Measurements from ENCODE around the gene TYSND1.

The TYSND1 gene, protein sequence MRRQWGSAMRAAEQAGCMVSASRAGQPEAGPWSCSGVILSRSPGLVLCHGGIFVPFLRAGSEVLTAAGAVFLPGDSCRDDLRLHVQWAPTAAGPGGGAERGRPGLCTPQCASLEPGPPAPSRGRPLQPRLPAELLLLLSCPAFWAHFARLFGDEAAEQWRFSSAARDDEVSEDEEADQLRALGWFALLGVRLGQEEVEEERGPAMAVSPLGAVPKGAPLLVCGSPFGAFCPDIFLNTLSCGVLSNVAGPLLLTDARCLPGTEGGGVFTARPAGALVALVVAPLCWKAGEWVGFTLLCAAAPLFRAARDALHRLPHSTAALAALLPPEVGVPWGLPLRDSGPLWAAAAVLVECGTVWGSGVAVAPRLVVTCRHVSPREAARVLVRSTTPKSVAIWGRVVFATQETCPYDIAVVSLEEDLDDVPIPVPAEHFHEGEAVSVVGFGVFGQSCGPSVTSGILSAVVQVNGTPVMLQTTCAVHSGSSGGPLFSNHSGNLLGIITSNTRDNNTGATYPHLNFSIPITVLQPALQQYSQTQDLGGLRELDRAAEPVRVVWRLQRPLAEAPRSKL

DNA sequence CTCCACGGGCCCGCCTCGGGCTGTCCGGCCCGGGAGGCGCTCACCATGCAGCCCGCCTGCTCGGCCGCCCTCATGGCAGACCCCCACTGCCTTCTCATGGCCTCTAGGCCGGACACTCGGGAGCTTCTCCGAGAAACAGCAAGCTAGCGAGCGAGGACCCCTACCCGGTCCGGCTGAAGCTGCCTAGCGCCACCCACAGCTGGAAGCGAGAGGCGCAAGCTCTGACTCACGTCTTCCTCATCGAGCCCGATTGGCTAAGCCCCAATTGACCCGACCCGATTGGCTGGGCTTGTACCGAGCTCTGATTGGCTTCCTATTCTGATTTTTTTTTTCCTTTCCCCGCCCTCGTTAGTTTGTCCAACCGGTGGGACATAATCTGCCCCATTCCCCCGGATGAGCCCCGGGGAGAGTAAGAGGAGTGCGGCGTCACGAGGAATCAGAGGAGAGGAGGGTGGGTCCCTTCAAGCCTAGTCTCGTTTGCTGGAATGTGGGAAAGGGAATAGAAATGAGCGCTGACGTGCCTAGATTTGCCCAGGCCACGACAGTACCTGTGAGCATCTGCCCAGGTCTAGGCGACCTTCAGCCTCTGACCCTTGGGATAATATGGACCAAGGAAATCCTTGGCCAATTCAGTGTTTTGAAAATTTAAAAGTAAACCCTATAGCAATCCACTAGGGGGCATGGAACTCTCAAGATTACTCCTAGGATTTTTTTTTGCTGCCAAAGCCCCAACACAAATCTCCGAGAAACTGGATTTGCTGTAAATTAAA, at the start of gene TYSND1:
Gene TYSND1 (minus strand): TSS at position 212 of the 770 bp plus-strand sequence. CDS start 114 bp downstream, at position 98.
- Histone ChIP-seq H3K36me3 (ENCODE audit: control insufficient read depth, low read depth, low read length) (peaks cover 19% of the 10 kb centered on the region), H3K4me3 (ENCODE audit: low read length) (peak within 1 kb of the TSS; percentile 51), H3K4me1 (ENCODE audit: control insufficient read depth, low read depth, low read length) (peaks cover 11% of the 10 kb centered on the region), H3K27ac (ENCODE audit: low read length) (peak within 1 kb of the TSS; percentile 66), H3K27me3 (ENCODE audit: control insufficient read depth, insufficient read depth, low read length) (peaks cover 5% of the 10 kb centered on the region), H3K9ac (ENCODE audit: low read length) (peak within 1 kb of the TSS; percentile 75), H3K9me3 (ENCODE audit: control insufficient read depth, low read depth, low read length) (no peaks in the 10 kb centered on the region)

DNA sequence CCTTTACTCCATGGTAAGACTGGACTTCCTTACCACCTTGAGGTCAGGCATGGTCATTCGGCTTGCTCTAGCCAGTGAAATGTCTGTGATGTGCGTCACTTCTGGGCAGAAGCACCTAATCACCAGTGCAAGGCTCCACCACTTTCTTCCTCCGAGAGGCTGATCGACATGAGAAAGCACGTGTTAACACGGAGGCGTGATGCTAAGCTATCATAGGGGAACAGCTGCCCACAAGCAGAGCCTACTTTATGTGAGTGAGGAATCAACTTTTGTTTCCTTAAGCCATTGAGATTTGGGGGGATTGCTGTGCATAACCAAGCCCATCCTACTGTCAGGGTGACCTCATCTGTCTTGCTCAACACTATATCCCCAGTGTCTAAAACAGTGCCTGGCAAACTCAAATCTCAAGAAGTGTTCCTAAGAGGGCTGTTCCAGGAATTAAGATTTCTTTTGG, 46.9 kb upstream of the TYSND1 start:
- Histone ChIP-seq H3K9ac (ENCODE audit: low read length) (no peak overlapping the region), H3K27ac (ENCODE audit: low read length) (no peak overlapping the region), H3K27me3 (ENCODE audit: control insufficient read depth, insufficient read depth, low read length) (no peaks in the 10 kb centered on the region), H3K36me3 (ENCODE audit: control insufficient read depth, low read depth, low read length) (peaks cover 1% of the 10 kb centered on the region), H3K4me1 (ENCODE audit: control insufficient read depth, low read depth, low read length) (no peaks in the 10 kb centered on the region), H3K9me3 (ENCODE audit: control insufficient read depth, low read depth, low read length) (no peaks in the 10 kb centered on the region), H3K4me3 (ENCODE audit: low read length) (no peak overlapping the region)

DNA sequence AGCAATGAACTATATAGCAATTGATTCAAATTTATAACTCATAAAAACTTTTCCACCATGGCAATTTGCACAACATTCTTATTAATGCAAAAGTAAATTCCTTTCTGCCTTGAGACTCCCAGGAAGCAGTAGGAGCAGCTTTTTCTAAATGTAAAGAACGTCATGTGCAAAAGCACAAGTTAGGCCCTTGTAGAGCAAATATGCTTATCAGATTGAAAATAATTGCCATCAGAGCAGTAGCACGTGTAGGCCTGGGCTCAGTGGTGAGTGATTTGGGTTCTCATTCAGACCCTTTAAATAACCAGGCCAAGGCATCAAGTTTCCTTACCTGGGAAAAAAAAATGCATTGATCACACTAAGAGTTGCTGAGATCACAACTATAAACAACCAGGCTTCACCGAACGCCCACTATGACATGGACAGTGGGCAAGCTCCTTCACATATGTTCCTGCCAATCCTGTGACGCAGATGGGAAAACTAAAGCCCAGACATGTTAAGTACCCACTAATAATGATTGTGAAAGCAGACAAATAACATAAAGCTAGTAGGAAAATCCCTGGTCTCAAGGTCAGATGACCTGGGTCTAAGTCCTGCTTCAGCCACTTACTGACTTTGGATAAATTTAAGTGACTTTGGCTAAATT, 45.9 kb upstream of the TYSND1 start:
- H3K36me3 ChIP-seq (ENCODE audit: control insufficient read depth, low read depth, low read length), result no peaks in the 10 kb centered on the region
- H3K27me3 ChIP-seq (ENCODE audit: control insufficient read depth, insufficient read depth, low read length), result no peaks in the 10 kb centered on the region
- H3K9me3 ChIP-seq (ENCODE audit: control insufficient read depth, low read depth, low read length), result no peaks in the 10 kb centered on the region
- no peak overlapping the region for H3K4me3 ChIP-seq (ENCODE audit: low read length)
- H3K4me1 ChIP-seq (ENCODE audit: control insufficient read depth, low read depth, low read length), result no peaks in the 10 kb centered on the region
- no peak overlapping the region for H3K27ac ChIP-seq (ENCODE audit: low read length)
- H3K9ac ChIP-seq (ENCODE audit: low read length), result no peak overlapping the region

DNA sequence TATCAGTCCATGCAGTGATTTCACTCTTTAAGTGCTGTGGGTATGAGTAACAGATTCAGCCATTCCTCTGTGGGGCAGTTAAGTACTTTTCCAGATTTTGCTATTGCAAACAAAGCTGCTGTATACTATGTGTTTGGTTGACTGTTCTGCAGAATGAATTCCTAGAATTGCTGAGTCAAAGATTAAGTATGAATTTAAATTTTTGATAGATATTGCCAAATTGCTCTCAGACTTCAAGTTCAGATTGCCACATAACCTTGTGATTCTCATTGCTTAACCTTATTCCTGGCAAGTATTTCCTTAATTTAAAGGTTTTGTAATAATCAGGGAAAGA, 45.4 kb upstream of the TYSND1 start:
- H3K36me3 ChIP-seq (ENCODE audit: control insufficient read depth, low read depth, low read length), result no peaks in the 10 kb centered on the region
- no peak overlapping the region for H3K9ac ChIP-seq (ENCODE audit: low read length)
- no peaks in the 10 kb centered on the region for H3K27me3 ChIP-seq (ENCODE audit: control insufficient read depth, insufficient read depth, low read length)
- H3K27ac ChIP-seq (ENCODE audit: low read length), result no peak overlapping the region
- no peaks in the 10 kb centered on the region for H3K4me1 ChIP-seq (ENCODE audit: control insufficient read depth, low read depth, low read length)
- H3K4me3 ChIP-seq (ENCODE audit: low read length), result no peak overlapping the region
- no peaks in the 10 kb centered on the region for H3K9me3 ChIP-seq (ENCODE audit: control insufficient read depth, low read depth, low read length)

DNA sequence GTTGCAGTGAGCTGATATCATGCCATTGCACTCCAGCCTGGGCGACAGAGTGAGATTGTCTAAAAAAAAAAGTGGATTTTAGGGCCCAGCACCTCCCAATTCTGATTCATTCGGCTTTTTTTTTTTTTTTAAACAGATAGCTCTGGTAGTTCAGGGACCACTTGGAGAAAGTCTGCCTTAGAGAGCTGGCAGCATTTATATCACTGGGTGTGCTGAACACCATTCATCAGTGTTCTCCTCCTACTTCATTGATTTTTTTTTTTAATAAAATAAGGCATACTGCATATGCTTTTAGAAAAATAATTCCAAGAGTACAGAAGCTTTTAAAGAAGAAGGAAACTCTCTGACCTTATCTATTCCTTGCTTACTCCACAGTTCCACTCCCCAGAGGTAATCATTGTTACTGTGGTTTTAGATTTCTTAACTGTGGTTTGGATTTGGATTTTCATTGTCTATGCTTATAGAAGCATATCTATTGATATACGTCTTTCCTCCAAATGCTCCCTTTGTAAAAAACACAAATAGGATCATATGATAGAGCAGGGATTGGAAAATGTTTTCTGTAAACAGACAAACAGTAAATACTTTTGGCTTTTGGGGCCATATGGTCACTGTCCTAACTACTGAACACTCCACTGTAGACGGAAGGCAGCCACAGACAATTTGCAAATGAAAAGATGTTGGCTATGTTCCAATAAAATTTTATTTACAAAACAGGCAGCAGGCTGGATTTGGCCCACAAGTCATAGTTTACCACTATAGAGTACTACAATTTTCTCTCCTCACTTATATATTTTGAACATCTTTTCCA, 44.9 kb upstream of the TYSND1 start:
- H3K4me3 ChIP-seq (ENCODE audit: low read length), result no peak overlapping the region
- no peak overlapping the region for H3K27ac ChIP-seq (ENCODE audit: low read length)
- no peaks in the 10 kb centered on the region for H3K9me3 ChIP-seq (ENCODE audit: control insufficient read depth, low read depth, low read length)
- H3K9ac ChIP-seq (ENCODE audit: low read length), result no peak overlapping the region
- H3K4me1 ChIP-seq (ENCODE audit: control insufficient read depth, low read depth, low read length), result no peaks in the 10 kb centered on the region
- H3K36me3 ChIP-seq (ENCODE audit: control insufficient read depth, low read depth, low read length), result no peaks in the 10 kb centered on the region
- no peaks in the 10 kb centered on the region for H3K27me3 ChIP-seq (ENCODE audit: control insufficient read depth, insufficient read depth, low read length)

DNA sequence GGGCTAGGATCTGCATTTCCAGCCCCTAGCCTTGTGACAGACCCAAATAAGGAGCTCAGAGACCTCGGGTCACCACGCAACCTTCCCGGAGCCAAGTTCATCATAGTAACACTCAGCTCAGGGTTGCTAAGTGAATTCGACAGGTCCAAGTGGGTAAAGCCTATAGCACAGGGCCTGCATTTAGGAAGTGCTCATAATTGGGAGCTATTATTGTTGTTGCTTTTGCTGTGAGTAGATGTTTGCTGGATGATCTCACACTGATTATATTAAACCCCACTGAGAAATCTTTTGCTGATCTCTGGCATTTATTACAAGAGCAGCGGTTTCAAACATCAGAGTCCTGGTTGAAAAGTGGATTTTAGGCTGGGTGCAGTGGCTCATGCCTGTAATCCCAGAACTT, 44.1 kb upstream of the TYSND1 start:
- no peaks in the 10 kb centered on the region for H3K27me3 ChIP-seq (ENCODE audit: control insufficient read depth, insufficient read depth, low read length)
- no peaks in the 10 kb centered on the region for H3K36me3 ChIP-seq (ENCODE audit: control insufficient read depth, low read depth, low read length)
- no peak overlapping the region for H3K9ac ChIP-seq (ENCODE audit: low read length)
- H3K4me1 ChIP-seq (ENCODE audit: control insufficient read depth, low read depth, low read length), result no peaks in the 10 kb centered on the region
- no peak overlapping the region for H3K27ac ChIP-seq (ENCODE audit: low read length)
- H3K9me3 ChIP-seq (ENCODE audit: control insufficient read depth, low read depth, low read length), result no peaks in the 10 kb centered on the region
- H3K4me3 ChIP-seq (ENCODE audit: low read length), result no peak overlapping the region

DNA sequence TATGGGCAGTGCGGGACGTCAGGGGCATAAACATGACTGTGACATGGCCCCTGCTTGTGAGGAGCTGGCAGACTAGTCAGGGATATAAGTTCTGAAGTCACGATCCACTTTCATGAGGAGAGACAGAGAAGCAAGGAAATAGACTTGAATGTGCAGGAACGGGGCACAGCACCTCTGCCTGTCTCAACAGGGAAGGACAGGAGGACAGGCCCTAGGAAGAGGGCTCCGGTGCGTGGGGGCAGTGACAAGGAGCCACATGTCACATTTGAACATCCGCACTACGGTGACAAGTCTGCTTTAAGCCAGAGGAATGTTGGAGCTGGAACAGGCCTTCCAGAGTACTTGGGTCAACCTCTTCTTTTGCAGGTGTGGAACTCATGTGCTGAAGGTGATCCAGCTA, 43.6 kb upstream of the TYSND1 start:
- Histone ChIP-seq H3K36me3 (ENCODE audit: control insufficient read depth, low read depth, low read length) (no peaks in the 10 kb centered on the region), H3K27me3 (ENCODE audit: control insufficient read depth, insufficient read depth, low read length) (no peaks in the 10 kb centered on the region), H3K4me3 (ENCODE audit: low read length) (no peak overlapping the region), H3K4me1 (ENCODE audit: control insufficient read depth, low read depth, low read length) (no peaks in the 10 kb centered on the region), H3K9ac (ENCODE audit: low read length) (no peak overlapping the region), H3K9me3 (ENCODE audit: control insufficient read depth, low read depth, low read length) (no peaks in the 10 kb centered on the region), H3K27ac (ENCODE audit: low read length) (no peak overlapping the region)

DNA sequence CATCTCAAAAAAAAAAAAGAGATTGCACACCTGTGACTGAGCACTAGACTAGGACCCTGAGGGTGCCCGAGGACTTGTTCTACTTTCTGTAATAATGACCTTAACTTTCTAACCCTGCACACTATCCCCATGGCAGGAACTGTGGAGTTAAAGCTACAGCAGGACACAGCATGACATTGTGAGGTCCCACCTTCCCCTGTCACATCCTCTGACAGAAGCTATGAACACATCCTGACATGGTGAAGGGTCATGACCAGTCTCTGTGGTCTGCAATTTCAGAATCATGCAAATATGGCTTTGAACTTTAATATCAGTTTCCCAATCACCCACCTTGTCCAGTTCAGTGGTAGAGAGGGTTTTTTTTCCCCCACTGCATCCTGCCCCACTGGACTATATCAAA, 42.3 kb upstream of the TYSND1 start:
- no peaks in the 10 kb centered on the region for H3K4me1 ChIP-seq (ENCODE audit: control insufficient read depth, low read depth, low read length)

DNA sequence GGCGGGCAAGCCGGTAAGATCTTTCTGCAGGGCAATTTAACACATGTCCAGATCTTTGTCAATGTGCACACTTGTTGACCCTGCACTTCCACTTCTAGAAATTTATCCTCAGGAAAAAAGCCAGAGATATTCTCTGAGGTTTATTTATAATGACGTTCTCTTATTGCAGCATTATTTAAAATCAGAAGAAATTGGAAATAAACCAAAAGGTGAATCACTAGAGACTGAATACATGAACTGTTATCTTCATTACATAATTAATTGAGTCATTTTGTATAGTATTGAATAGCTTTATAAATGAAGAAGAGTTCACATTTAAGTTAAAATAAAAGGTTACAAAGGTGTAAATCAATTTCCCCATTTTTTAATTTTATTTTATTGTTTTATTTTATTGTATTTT, 40.1 kb upstream of the TYSND1 start:
- H3K9ac ChIP-seq (ENCODE audit: low read length), result no peak overlapping the region
- H3K4me3 ChIP-seq (ENCODE audit: low read length), result no peak overlapping the region
- no peaks in the 10 kb centered on the region for H3K4me1 ChIP-seq (ENCODE audit: control insufficient read depth, low read depth, low read length)
- H3K27me3 ChIP-seq (ENCODE audit: control insufficient read depth, insufficient read depth, low read length), result no peaks in the 10 kb centered on the region
- no peak overlapping the region for H3K27ac ChIP-seq (ENCODE audit: low read length)
- H3K9me3 ChIP-seq (ENCODE audit: control insufficient read depth, low read depth, low read length), result no peaks in the 10 kb centered on the region
- H3K36me3 ChIP-seq (ENCODE audit: control insufficient read depth, low read depth, low read length), result no peaks in the 10 kb centered on the region

More for the DNA sequence above, 42.3 kb upstream of the TYSND1 start:
- H3K36me3 ChIP-seq (ENCODE audit: control insufficient read depth, low read depth, low read length), result no peaks in the 10 kb centered on the region
- no peaks in the 10 kb centered on the region for H3K9me3 ChIP-seq (ENCODE audit: control insufficient read depth, low read depth, low read length)
- no peaks in the 10 kb centered on the region for H3K27me3 ChIP-seq (ENCODE audit: control insufficient read depth, insufficient read depth, low read length)
- H3K27ac ChIP-seq (ENCODE audit: low read length), result no peak overlapping the region
- H3K9ac ChIP-seq (ENCODE audit: low read length), result no peak overlapping the region
- no peak overlapping the region for H3K4me3 ChIP-seq (ENCODE audit: low read length)

DNA sequence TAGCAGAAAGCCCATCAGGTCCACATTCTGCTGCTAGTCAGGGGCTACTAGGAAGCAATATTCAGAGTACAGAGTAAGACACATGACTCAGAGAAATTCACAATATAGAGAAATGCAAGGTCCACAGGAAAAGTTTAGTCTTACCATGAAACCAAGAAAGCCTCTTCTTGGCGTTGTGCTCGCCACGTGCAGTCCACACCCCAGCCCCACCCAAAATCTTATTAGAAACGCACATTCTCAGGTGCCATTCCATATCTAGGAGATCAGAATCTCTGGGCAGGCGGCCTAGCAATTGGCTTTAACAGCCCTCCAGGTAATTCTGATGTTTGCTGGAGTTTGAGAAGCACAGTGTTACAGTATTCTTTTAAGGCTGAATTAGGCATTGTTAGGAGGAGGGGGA, 39.6 kb upstream of the TYSND1 start:
- Histone ChIP-seq H3K36me3 (ENCODE audit: control insufficient read depth, low read depth, low read length) (no peaks in the 10 kb centered on the region), H3K4me3 (ENCODE audit: low read length) (no peak overlapping the region), H3K27ac (ENCODE audit: low read length) (no peak overlapping the region), H3K9ac (ENCODE audit: low read length) (no peak overlapping the region), H3K27me3 (ENCODE audit: control insufficient read depth, insufficient read depth, low read length) (no peaks in the 10 kb centered on the region), H3K4me1 (ENCODE audit: control insufficient read depth, low read depth, low read length) (no peaks in the 10 kb centered on the region), H3K9me3 (ENCODE audit: control insufficient read depth, low read depth, low read length) (no peaks in the 10 kb centered on the region)

DNA sequence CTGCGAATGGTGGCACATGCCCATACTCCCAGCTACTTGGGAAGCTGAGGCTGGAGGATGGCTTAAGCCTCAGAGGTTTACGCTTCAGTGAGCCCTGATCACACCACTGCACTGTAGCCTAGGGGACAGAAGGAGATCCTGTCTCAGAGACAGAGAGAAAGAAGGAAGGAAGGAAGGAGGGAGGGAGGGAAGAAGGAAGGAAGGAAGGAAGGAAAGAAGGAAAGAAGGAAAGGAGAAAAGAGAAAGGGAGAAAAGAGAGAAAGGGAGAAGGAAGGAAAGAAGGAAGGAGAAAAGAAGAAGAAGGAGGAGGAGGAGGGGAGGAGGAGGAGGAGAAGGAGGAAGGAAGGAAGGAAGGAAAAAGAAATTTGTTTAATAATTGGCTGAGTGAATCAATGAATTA, 36.8 kb upstream of the TYSND1 start:
- H3K9ac ChIP-seq (ENCODE audit: low read length), result no peak overlapping the region
- H3K27me3 ChIP-seq (ENCODE audit: control insufficient read depth, insufficient read depth, low read length), result no peaks in the 10 kb centered on the region
- H3K4me3 ChIP-seq (ENCODE audit: low read length), result no peak overlapping the region
- no peaks in the 10 kb centered on the region for H3K4me1 ChIP-seq (ENCODE audit: control insufficient read depth, low read depth, low read length)
- no peak overlapping the region for H3K27ac ChIP-seq (ENCODE audit: low read length)
- H3K9me3 ChIP-seq (ENCODE audit: control insufficient read depth, low read depth, low read length), result no peaks in the 10 kb centered on the region
- no peaks in the 10 kb centered on the region for H3K36me3 ChIP-seq (ENCODE audit: control insufficient read depth, low read depth, low read length)
